Islet of Langerhans (tissue), 1 donor: ENCODE results near the gene PPM1G.
"Not testable (repeated sequence)": the region's sequence is repeated elsewhere in the genome, so short reads cannot be mapped to it uniquely, and the experiment has no call there.

ENCODE experiments used
- FAIRE-seq: peaks from one replicate; lab custom pipeline; 2011; peaks lifted over from hg19 to GRCh38; lab: Jason Lieb, UNC

PPM1G gene

GRCh38 chr2:27375513-27376099 is 33.8 kb downstream of the PPM1G start:
- FAIRE-seq: no peak

- FAIRE-seq: no peak
These were observed 35.8 kb downstream of the PPM1G start for GRCh38 chr2:27373567-27373966.

- no peak for FAIRE-seq
These were observed 36.5 kb downstream of the PPM1G start for GRCh38 chr2:27372937-27373336.

- no peak for FAIRE-seq
These were observed 38.4 kb downstream of the PPM1G start for GRCh38 chr2:27370816-27371620.

GRCh38 chr2:27370026-27370815 is 39.2 kb downstream of the PPM1G start, which contains the start of the genes EIF2B4 and SNX17:
TSS of gene EIF2B4 (minus strand) at chr2:27370338. CDS start at chr2:27370314, 24 bp downstream.
TSS of gene SNX17 (plus strand) at chr2:27370616. CDS start at chr2:27370744, 128 bp downstream.
- FAIRE-seq: no peak

GRCh38 chr2:27369471-27370025 is 39.8 kb downstream of the PPM1G start:
- FAIRE-seq: no peak

- FAIRE-seq: no peak
These were observed 45.5 kb downstream of the PPM1G start for GRCh38 chr2:27363933-27364332.

- no peak for FAIRE-seq
These were observed 46.5 kb downstream of the PPM1G start for GRCh38 chr2:27362678-27363420.

GRCh38 chr2:27356382-27357181 is 52.8 kb downstream of the PPM1G start, which contains the start of gene GTF3C2:
TSS of gene GTF3C2 (minus strand) at chr2:27356764. CDS start at chr2:27343554, 13,210 bp downstream.
- no peak for FAIRE-seq

GRCh38 chr2:27356056-27356381 is 53.4 kb downstream of the PPM1G start:
- no peak for FAIRE-seq

- FAIRE-seq: no peak
These were observed 54.8 kb downstream of the PPM1G start for GRCh38 chr2:27354597-27354927.

- no peak for FAIRE-seq
These were observed 55.4 kb downstream of the PPM1G start for GRCh38 chr2:27353762-27354596.

GRCh38 chr2:27353386-27353761 is 56.0 kb downstream of the PPM1G start:
- FAIRE-seq: not testable (repeated sequence)

- no peak for FAIRE-seq
These were observed 57.4 kb downstream of the PPM1G start for GRCh38 chr2:27351802-27352598.

- FAIRE-seq: no peak
These were observed 59.2 kb downstream of the PPM1G start for GRCh38 chr2:27350106-27350693.

- FAIRE-seq: no peak
These were observed 61.8 kb downstream of the PPM1G start for GRCh38 chr2:27347641-27348040.

GRCh38 chr2:27336173-27336572 is 73.2 kb downstream of the PPM1G start:
- no peak for FAIRE-seq

GRCh38 chr2:27335311-27335710 is 74.1 kb downstream of the PPM1G start:
- FAIRE-seq: no peak
